ENCODE results near the gene ITCH. TPM values are rescaled to one million over a fixed set of nuclear protein-coding genes. Genes with fewer than 3 reads are reported as not detected.
"Not testable (repeated sequence)": the region's sequence is repeated elsewhere in the genome, so short reads cannot be mapped to it uniquely, and the experiment has no call there.

The ITCH gene
- total RNA-seq, 4 donors from 2014 or later, result 35.2 to 82.8 (median 65.3) TPM

GRCh38 chr20:34427784-34428183 lies 64.7 kb downstream of the ITCH start:
- Histone ChIP-seq H3K4me3 (no peak overlapping the region), H3K36me3 (peaks cover 0 to 32% (median 12%) of the 10 kb centered on the region in 4 donors)
- TF ChIP-seq POLR2AphosphoS5 (IDR thresholded peaks at IDR 0.05) (no peak), EP300 (IDR thresholded peaks at IDR 0.05; ENCODE audit: low read depth) (no peak), POLR2A (IDR thresholded peaks at IDR 0.05) (no peak)
- TF ChIP-seq, protein P1, sequence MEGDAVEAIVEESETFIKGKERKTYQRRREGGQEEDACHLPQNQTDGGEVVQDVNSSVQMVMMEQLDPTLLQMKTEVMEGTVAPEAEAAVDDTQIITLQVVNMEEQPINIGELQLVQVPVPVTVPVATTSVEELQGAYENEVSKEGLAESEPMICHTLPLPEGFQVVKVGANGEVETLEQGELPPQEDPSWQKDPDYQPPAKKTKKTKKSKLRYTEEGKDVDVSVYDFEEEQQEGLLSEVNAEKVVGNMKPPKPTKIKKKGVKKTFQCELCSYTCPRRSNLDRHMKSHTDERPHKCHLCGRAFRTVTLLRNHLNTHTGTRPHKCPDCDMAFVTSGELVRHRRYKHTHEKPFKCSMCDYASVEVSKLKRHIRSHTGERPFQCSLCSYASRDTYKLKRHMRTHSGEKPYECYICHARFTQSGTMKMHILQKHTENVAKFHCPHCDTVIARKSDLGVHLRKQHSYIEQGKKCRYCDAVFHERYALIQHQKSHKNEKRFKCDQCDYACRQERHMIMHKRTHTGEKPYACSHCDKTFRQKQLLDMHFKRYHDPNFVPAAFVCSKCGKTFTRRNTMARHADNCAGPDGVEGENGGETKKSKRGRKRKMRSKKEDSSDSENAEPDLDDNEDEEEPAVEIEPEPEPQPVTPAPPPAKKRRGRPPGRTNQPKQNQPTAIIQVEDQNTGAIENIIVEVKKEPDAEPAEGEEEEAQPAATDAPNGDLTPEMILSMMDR (IDR thresholded peaks at IDR 0.05), result no peak

DNA sequence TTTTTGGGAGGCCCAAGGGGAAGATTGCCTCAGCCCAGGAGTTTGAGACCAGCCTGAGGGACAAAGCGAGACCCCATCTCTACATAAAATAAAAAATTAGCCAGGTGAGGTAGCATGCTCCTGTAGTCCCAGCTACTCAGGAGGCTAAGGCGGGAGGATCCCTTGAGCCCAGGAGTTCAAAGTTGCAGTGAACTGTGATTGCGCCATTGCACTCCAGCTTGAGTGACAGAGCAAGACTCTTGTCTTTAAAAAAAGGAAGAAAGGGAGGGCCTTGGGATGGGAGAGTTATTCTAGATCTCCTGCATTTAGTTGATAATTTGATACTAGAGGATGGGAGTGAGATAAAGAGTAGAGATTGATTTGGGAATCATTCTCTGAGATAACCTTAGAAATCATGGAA lies 68.1 kb downstream of the ITCH start:
- Histone ChIP-seq H3K9me3 (no peaks in the 10 kb centered on the region), H3K27ac (no peak overlapping the region), H3K4me3 (no peak overlapping the region), H3K36me3 (peaks cover 0 to 16% (median 7%) of the 10 kb centered on the region in 4 donors), H3K27me3 (no peaks in the 10 kb centered on the region), H3K4me1 (no peaks in the 10 kb centered on the region)
- intact Hi-C loops (cut with DNase I; ENCODE audit: low total_unique reads) (no loop called here), in situ Hi-C loops (cut with MboI; ENCODE audit: low pct_ligation_motif_present in 1 of 4, low pct_unique_long_range_greater_than_20kb in 1 of 4, low sequenced_read_pairs in 3 of 4) (no loop called here)
- DNase-seq, result no peak
- no peak for TF ChIP-seq EP300 (IDR thresholded peaks at IDR 0.05; ENCODE audit: low read depth)
- no peak for TF ChIP-seq POLR2AphosphoS5 (IDR thresholded peaks at IDR 0.05)
- TF ChIP-seq POLR2A (IDR thresholded peaks at IDR 0.05), result no peak
- TF ChIP-seq, protein P1 (IDR thresholded peaks at IDR 0.05), result no peak
- WGBS, 2 donors (ENCODE audit: low coverage in 1 of 2), result 100% methylated on average over 2 to 3 of the region's 3 CpGs

More at GRCh38 chr20:34427784-34428183, 64.7 kb downstream of the ITCH start:
- Histone ChIP-seq H3K9me3 (no peaks in the 10 kb centered on the region), H3K27ac (no peak overlapping the region), H3K4me1 (no peaks in the 10 kb centered on the region), H3K27me3 (no peaks in the 10 kb centered on the region)
- in situ Hi-C loops (cut with MboI; ENCODE audit: low pct_ligation_motif_present in 1 of 4, low pct_unique_long_range_greater_than_20kb in 1 of 4, low sequenced_read_pairs in 3 of 4), result no loop called here
- DNase-seq, result no peak
- intact Hi-C loops (cut with DNase I; ENCODE audit: low total_unique reads), result no loop called here

DNA sequence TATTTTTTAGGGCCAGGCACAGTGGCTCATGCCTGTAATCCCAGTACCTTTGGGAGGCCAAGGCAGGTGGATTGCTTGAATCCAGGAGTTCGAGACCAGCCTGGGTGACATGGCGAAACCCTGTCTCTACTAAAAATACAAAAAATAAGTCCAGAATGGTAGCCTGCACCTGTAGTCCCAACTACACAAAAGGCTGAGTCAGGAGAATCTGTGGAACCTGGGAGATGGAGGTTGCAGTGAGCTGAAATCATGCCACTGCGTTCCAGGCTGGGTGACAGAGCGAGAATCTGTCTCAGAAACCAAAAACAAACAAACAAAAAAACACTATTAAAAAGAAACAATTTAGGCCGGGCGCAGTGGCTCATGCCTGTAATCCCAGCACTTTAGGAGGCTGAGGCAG lies 69.6 kb downstream of the ITCH start:
- H3K4me1 ChIP-seq; in situ Hi-C loops (cut with MboI; ENCODE audit: low pct_ligation_motif_present in 1 of 4, low pct_unique_long_range_greater_than_20kb in 1 of 4, low sequenced_read_pairs in 3 of 4); H3K27me3 ChIP-seq; H3K4me3 ChIP-seq; DNase-seq; intact Hi-C loops (cut with DNase I; ENCODE audit: low total_unique reads); H3K9me3 ChIP-seq; H3K27ac ChIP-seq: not testable (repeated sequence)
- WGBS, 2 donors (ENCODE audit: low coverage in 1 of 2), result 97 to 100% methylated on average over 2 to 6 of the region's 6 CpGs
- peaks cover 0 to 13% (median 2%) of the 10 kb centered on the region in 4 donors for H3K36me3 ChIP-seq

- WGBS, 2 donors (ENCODE audit: low coverage in 1 of 2), result 98 to 100% methylated on average over 5 of the region's 5 CpGs
- in situ Hi-C loops (cut with MboI; ENCODE audit: low pct_ligation_motif_present in 1 of 4, low pct_unique_long_range_greater_than_20kb in 1 of 4, low sequenced_read_pairs in 3 of 4), result no loop called here
These were observed 70.3 kb downstream of the ITCH start for GRCh38 chr20:34433391-34433790.

More at GRCh38 chr20:34433391-34433790, 70.3 kb downstream of the ITCH start:
- Histone ChIP-seq H3K27me3 (no peaks in the 10 kb centered on the region), H3K9me3 (no peaks in the 10 kb centered on the region), H3K4me3 (no peak overlapping the region), H3K4me1 (no peaks in the 10 kb centered on the region), H3K27ac (no peak overlapping the region), H3K36me3 (peaks cover 0 to 19% (median 4%) of the 10 kb centered on the region in 4 donors)
- no peak for DNase-seq
- intact Hi-C loops (cut with DNase I; ENCODE audit: low total_unique reads), result no loop called here
- TF ChIP-seq POLR2AphosphoS5 (IDR thresholded peaks at IDR 0.05) (no peak), POLR2A (IDR thresholded peaks at IDR 0.05) (no peak), EP300 (IDR thresholded peaks at IDR 0.05; ENCODE audit: low read depth) (no peak)
- TF ChIP-seq, protein P1 (IDR thresholded peaks at IDR 0.05), result no peak

Measured in transverse colon (tissue), 4 donors.